NCI-H2107 treated with DMSO at 0.1 percent for 48 hours (cell line): ENCODE results near the gene FCRL6.
A peak's percentile ranks its signal among the peaks of the same experiment; 100 is the strongest.

Source experiments
- DNase-seq: peaks from one replicate; lab custom pipeline; 2025; ENCODE audit not compliant: unreplicated experiment; lab: John Stamatoyannopoulos, UW

Gene FCRL6

GRCh38 chr1:159861218-159861617 is 59.1 kb downstream of the FCRL6 start:
- DNase-seq, result no peak

- peak; percentile 20 for DNase-seq
Observed at GRCh38 chr1:159862031-159862430, 59.9 kb downstream of the FCRL6 start.

- no peak for DNase-seq
Observed at GRCh38 chr1:159862557-159862956, 60.4 kb downstream of the FCRL6 start, which contains the start of gene VSIG8. Gene VSIG8, minus strand, starts transcription at chr1:159862657. Its CDS starts 136 bp downstream, at chr1:159862521.

GRCh38 chr1:159864262-159864661 is 62.1 kb downstream of the FCRL6 start:
- no peak for DNase-seq
